ENCODE data around the gene PTPRN2. TPM values are rescaled to one million over a fixed set of nuclear protein-coding genes. Genes with fewer than 3 reads are reported as not detected.
"Not testable (repeated sequence)": the region's sequence is repeated elsewhere in the genome, so short reads cannot be mapped to it uniquely, and the experiment has no call there.

PTPRN2 gene
- total RNA-seq, 1 donor: 0.09 TPM

DNA sequence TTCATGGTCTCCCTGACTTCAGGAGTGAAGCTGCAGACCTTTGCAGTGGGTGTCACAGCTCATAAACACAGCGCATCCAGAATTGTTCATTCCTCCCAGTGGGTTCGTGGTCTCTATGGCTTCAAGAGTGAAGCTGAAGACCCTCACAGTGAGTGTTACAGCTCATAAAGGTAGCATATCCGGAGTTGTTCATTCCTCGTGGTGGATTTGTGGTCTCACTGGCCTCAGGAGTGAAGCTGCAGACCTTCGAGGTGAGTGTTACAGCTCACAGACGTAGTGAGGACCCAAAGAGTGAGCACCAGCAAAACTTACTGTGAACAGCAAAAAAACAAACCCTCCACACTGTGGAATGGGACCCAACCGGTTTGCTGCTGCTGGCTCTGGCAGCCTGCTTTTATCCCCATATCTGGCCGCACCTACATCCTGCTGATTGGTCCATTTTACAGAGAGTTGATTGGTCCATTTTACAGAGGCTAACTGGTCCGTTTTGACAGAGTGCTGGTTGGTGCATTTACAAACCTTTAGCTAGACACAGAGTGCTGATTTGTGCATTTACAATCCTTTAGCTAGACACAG lies 308.8 kb downstream of the PTPRN2 start:
- no peak for DNase-seq (ENCODE audit: low read depth)
- no peak overlapping the region for H3K4me3 ChIP-seq (ENCODE audit: low read depth, low read length)
- TF ChIP-seq, protein P1, sequence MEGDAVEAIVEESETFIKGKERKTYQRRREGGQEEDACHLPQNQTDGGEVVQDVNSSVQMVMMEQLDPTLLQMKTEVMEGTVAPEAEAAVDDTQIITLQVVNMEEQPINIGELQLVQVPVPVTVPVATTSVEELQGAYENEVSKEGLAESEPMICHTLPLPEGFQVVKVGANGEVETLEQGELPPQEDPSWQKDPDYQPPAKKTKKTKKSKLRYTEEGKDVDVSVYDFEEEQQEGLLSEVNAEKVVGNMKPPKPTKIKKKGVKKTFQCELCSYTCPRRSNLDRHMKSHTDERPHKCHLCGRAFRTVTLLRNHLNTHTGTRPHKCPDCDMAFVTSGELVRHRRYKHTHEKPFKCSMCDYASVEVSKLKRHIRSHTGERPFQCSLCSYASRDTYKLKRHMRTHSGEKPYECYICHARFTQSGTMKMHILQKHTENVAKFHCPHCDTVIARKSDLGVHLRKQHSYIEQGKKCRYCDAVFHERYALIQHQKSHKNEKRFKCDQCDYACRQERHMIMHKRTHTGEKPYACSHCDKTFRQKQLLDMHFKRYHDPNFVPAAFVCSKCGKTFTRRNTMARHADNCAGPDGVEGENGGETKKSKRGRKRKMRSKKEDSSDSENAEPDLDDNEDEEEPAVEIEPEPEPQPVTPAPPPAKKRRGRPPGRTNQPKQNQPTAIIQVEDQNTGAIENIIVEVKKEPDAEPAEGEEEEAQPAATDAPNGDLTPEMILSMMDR (IDR thresholded peaks at IDR 0.05; ENCODE audit: insufficient read depth, low read length): no peak

DNA sequence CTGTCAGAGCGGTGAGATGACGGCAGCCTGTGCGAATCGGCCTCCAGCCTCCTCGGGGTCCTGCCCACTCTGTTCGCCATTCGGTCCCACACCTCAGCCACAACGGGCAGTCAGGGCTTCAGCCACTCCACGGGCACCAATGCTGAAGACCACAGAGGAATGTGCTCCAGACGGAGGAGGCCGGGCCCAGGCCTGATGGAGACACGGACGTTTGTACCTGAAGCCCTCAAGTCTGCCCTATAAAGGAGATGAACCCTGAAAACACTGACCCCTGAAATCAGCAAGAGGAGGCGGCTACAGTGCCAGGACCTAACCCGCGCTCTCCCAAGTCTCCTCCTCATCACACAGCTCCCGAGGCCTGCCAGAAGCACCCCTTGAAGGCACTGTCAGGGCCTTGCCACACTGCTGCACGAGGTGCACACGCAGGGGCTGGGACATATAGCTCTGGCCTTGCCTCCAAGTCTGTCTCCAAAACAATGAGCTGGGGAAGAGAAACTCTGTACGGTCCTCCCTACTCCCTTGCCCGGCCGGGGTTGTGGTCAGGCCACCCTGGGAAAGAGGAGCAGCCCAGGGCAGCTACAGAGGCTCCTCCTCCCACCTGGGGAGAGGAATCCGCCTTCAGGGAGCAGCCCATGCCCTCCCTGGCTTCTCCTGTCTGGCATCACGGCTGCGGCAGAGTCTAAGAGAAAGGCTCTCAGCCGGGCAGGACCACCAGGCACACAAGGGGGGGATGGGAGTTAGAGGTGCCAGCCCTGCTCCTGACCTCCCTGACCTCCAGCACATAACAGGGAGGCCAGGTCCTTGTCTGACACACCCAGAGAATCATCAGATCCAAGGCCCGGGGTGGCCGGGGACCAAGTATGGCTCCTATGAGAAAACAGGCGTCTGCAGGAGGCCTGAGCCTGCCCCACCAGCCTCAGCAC lies 310.1 kb downstream of the PTPRN2 start:
- TF ChIP-seq, protein P1 (IDR thresholded peaks at IDR 0.05; ENCODE audit: insufficient read depth, low read length): no peak
- no peak overlapping the region for H3K4me3 ChIP-seq (ENCODE audit: low read depth, low read length)
- no peak for DNase-seq (ENCODE audit: low read depth)

DNA sequence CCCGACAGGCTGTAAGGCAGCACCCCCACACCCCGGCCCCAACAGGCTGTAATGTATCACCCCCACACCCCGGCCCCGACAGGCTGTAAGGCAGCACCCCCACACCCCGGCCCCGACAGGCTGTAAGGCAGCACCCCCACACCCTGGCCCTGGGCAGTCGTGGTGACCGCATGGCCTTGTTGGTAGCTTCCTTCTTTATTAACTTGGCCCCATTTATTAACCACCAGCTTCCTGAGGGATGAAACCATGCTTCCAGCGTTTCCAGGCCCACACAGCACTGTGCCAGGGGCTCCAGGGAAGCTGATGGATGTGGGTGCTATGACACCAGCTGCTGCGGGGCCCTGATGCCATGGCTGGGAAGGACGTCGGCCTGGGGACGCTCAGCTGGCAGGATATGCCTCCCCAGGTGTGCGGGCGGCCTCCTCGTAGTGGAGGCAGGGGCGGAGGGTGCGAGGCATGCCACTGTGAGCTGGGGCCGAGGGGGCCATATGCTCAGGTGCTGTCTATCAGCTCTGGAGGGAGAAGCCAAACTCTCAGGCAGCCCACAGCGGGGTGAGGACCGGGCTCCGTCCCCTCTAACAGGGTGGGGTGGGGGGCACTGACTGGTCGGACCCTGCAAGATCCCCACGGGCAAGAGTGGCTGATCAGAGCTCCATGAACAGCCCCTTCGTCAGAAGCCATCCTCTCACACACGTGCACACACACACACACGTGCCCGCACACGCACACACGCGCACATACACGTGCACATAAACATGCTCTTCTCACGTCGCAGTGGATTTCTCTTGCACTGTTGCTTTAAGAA lies 311.0 kb downstream of the PTPRN2 start:
- TF ChIP-seq, protein P1 (IDR thresholded peaks at IDR 0.05; ENCODE audit: insufficient read depth, low read length): no peak
- no peak overlapping the region for H3K4me3 ChIP-seq (ENCODE audit: low read depth, low read length)
- DNase-seq (ENCODE audit: low read depth): no peak

DNA sequence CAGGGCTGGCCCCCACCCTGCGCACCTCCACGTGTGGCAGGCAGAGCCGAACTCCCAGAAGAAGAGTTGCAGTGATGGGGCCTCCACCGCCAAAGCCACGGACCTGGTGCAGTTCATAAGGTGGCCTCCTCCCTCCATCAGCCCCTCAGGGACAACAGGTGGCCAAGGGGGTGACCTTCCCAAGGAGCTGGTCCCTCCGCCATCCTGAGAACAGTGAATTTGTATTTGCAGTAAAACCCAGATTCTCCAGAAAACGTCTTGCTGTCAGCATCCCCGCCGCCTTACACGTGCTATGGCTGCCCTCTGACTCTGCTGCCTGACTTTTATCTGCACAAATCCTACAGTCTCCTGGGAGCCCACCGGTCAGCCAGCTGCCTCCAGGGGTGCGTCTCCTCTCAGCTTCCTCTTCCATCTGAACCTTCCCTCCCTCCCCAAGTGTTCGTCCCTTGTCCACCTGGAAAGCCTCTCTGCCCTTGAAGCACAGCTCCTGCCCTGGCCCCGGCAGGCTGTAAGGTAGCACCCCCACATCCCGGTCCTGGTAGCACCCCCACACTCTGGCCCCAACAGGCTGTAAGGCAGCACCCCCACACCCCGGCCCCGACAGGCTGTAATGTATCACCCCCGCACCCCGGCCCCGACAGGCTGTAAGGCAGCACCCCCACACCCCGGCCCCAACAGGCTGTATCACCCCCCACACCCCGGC lies 311.8 kb downstream of the PTPRN2 start:
- TF ChIP-seq, protein P1 (IDR thresholded peaks at IDR 0.05; ENCODE audit: insufficient read depth, low read length): no peak
- no peak for DNase-seq (ENCODE audit: low read depth)
- H3K4me3 ChIP-seq (ENCODE audit: low read depth, low read length): no peak overlapping the region

DNA sequence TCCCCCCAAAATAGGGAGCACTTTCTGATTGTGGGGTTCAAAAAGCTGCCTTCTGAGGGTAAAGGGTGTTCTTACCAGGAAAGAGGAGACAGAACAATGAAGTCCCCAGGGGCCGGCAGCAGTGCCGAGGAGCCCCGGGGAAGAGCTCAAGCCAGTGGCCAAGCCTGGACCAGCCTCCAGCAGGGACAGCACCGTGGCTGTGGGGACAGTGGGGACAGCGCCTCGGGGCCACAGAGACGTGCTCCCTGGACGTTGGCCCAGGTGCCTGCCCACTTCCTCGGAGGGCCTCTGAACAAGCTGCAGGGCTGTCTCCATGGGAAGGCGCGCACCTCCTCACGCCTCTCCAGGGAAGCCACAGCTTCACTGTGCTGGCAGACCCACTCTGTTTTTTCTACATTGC lies 312.6 kb downstream of the PTPRN2 start:
- H3K4me3 ChIP-seq (ENCODE audit: low read depth, low read length): no peak overlapping the region
- TF ChIP-seq, protein P1 (IDR thresholded peaks at IDR 0.05; ENCODE audit: insufficient read depth, low read length): no peak
- no peak for DNase-seq (ENCODE audit: low read depth)

DNA sequence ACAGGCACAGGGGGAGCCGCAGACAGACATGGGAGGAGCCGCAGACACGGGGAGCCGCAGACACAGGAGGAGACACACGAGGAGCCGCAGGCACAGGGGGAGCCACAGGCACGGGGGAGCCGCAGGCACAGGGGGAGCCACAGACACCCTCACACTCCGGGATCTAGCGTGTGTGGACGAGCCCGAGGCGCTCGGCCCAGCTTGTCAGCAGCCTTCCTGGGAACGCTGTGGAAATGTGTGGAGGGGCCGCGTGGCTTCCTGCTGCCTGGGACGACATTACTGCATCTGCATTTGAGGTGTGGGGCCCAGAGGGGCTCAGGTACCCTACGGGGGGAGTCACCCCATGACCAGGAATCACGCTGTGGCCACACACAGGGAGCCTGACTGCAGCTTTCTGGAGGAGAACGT lies 313.2 kb downstream of the PTPRN2 start:
- no peak overlapping the region for H3K4me3 ChIP-seq (ENCODE audit: low read depth, low read length)
- TF ChIP-seq, protein P1 (IDR thresholded peaks at IDR 0.05; ENCODE audit: insufficient read depth, low read length): no peak

DNA sequence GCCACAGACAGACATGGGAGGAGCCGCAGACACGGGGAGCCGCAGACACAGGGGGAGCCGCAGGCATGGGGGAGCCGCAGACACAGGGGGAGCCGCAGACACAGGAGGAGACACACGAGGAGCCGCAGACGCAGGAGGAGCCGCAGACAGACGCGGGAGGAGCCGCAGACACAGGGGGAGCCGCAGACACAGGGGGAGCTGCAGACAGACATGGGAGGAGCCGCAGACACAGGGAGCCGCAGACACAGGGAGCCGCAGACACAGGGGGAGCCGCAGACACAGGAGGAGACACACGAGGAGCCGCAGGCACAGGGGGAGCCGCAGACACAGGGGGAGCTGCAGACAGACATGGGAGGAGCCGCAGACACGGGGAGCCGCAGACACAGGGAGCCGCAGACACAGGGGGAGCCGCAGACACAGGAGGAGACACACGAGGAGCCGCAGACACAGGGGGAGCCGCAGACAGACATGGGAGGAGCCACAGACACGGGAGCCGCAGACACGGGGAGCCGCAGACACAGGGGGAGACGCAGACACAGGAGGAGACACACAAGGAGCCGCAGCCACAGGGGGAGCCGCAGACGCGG lies 313.8 kb downstream of the PTPRN2 start:
- not testable (repeated sequence) for DNase-seq (ENCODE audit: low read depth)

More for the DNA sequence above, 313.2 kb downstream of the PTPRN2 start:
- no peak for DNase-seq (ENCODE audit: low read depth)

More for the DNA sequence above, 313.8 kb downstream of the PTPRN2 start:
- not testable (repeated sequence) for H3K4me3 ChIP-seq (ENCODE audit: low read depth, low read length)

Data from fibroblast of the aortic adventitia (primary cell).